Subcutaneous adipose tissue (tissue), 4 donors: Measurements from ENCODE around the gene PPP2R2C. TPM values are rescaled to one million over a fixed set of nuclear protein-coding genes. Genes with fewer than 3 reads are reported as not detected.

Source experiments
- CTCF ChIP-seq: fragments of 450-650 bp; IDR thresholded peaks from one replicate; pipeline ENCODE4 v1.5.1; 2016; ENCODE audit warnings: low read depth, mild to moderate bottlenecking, control low read depth, antibody characterized with exemption, moderate library complexity
- total RNA-seq, 4 donors: library from RNA; depleted of rRNA; stranded (reverse); fragments of >200 nt; gene quantifications; one replicate each; pipeline ENCODE4 v1.1.0, GENCODE V29; 2016

The PPP2R2C gene
- total RNA-seq, 4 donors from 2014 or later: 0.17 to 2.0 (median 0.49) TPM; not detected in 1

GRCh38 chr4:6458528-6458927 lies 13.9 kb downstream of the PPP2R2C start:
- no peak for TF ChIP-seq CTCF

- no peak for TF ChIP-seq CTCF
Measured at GRCh38 chr4:6456450-6456849, 16.0 kb downstream of the PPP2R2C start.

- no peak for TF ChIP-seq CTCF
Measured at GRCh38 chr4:6454112-6454910, 18.1 kb downstream of the PPP2R2C start.

GRCh38 chr4:6453688-6453990 lies 18.8 kb downstream of the PPP2R2C start:
- no peak for TF ChIP-seq CTCF

GRCh38 chr4:6452897-6453687 lies 19.3 kb downstream of the PPP2R2C start:
- TF ChIP-seq CTCF: no peak

GRCh38 chr4:6452116-6452896 lies 20.1 kb downstream of the PPP2R2C start:
- no peak for TF ChIP-seq CTCF

GRCh38 chr4:6451309-6451708 lies 21.1 kb downstream of the PPP2R2C start:
- TF ChIP-seq CTCF: no peak
